Keratinocyte (primary cell): ENCODE data around the gene DDX39B.

Experiments used
- CTCF ChIP-seq, 3 experiments: IDR thresholded peaks in 1 of 3; conservative IDR thresholded peaks in 1 of 3; optimal IDR thresholded peaks in 1 of 3; 2 replicates in 2 of 3; 3 replicates in 1 of 3; pipeline versions ENCODE3 to v1.5.1; 2011; ENCODE audit warnings: low read length in 3 of 3, mild to moderate bottlenecking in 3 of 3, moderate library complexity in 2 of 3, control low read depth in 1 of 3, inconsistent platforms in 1 of 3; ENCODE audit not compliant: insufficient read depth in 2 of 3; ENCODE audit errors: extremely low read depth in 1 of 3
- EZH2 ChIP-seq: IDR thresholded peaks from one replicate; pipeline ENCODE4 v1.6.1; 2012; ENCODE audit warnings: inconsistent platforms, mild to moderate bottlenecking, low read length, moderate library complexity

GRCh38 chr6:31544676-31545075 lies 2.9 kb upstream of the DDX39B start:
- TF ChIP-seq CTCF (optimal IDR thresholded peaks at IDR 0.05 in 1 of 3, IDR thresholded peaks at IDR 0.05 in 1 of 3, conservative IDR thresholded peaks at IDR 0.05 in 1 of 3; ENCODE audit: extremely low read depth in 1 of 3, insufficient read depth in 2 of 3, low read length in 3 of 3) (no peak), EZH2 (no peak)
